ENCODE measurements around the gene WDR86.

The WDR86 gene

DNA sequence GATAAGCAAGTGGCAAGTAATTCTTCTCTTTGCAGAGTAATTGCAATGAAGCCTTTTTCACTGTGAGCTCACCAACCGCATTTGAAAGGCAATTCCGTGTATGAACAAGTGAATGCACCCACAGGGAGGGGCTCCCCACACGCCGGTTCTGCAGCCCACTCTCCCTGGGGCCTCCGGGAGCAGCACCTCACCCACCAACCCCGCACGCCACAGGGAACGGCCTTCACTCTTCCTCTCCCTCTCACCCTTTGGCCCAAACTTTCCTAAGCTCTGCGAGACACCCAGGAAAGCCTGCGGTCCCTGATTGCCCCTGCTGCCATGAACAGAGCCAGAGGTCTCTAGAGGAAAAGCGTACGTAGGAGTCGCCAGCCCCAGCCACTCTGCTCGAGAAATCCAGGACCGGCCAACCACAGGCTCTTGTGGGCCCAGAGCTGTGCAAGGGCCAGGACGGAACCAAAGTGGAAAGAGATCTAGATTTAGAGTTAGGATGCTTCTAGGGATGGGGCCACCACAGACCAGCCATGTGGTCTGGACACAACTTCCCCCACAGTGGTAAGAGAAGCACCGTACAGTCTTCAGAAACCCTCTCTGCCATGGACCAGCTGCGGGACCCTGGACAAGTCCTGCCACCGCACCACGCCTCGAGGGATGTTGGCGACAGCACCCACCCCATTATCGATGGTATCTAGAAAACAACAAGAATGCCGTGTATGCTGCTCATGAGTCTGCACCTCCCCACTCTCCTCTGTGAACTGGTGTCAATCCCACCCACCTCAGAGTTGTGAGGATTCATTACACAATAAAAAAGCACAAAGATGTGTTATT, 3.6 kb downstream of the WDR86 start:
- DNase-seq, result no peak

DNA sequence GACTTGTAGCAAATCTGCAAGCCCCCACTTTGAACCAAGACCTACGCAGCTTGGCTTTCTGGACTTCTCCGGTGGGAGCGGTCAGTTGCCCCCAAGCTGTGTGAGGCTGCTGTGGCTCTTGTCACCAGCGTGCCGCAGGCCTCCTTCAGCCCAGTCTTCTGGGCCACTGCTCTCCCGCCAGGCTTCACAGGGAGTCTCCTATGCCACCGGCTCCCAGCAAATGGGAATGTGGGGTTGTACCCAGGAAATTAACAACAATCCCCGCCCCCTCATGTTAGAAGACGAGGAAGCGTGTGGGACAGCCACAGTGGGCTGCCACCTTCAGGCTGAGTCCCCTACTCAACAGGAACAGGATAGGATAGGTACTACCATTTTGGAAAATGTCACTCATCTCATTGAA, 4.2 kb downstream of the WDR86 start:
- no peak for DNase-seq

DNA sequence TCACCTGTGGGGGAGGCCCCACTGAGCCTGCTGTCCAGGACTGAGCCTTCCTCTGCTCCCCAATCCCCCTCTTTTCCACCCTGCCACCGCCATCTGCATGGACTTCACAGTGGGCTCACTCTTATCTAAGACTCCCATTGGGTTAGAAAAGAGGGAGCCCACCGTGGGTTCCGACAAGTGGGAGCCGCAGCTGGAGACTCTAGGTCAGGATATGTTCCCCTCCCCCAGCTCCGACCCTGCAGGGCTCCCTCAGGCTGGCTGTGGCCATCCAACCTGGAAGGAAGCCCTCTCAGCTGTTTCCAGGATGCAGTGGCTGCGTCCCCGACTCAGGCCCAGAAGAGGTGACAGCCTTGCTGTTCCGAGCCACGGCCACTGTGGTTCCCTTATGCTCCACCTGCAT, 4.8 kb downstream of the WDR86 start:
- DNase-seq, result no peak

DNA sequence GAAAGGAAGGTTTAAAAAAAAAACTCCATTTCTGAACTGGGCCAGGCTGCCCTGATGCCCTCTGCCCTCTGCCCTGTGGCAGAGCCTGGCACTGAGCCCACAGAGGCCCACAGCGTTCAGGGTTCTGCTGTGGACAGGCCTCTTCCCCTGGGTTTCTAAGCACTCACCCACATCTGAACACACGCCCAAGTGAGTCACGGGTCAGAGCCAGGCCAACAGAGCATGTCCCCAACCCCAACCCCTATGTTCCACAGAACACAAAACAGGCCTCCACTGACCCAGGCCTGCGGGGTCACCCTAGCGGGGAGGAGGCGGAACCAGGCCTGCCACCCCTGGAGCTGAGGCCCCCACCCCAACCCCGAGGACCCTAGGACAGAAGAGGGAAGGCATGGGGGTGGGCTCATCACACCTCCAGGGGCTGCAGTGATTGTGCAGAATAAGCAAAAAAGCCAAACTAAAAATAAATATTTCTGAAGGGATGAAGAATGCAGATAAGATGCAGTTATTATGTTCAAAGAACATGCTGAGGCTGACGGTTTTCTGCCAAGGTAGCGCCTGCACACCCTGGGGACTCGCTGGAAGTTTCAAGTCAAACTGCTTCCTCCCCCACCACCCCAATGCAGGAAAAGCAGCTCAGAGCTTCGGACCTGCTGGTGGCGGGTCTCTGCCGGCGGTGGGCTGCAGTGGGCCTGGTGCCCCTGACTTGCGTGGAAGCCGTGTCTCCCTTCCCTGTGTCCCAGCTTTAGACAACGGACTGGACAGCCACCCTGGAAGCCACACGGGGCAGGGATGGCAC, 5.4 kb downstream of the WDR86 start:
- no peak for DNase-seq

DNA sequence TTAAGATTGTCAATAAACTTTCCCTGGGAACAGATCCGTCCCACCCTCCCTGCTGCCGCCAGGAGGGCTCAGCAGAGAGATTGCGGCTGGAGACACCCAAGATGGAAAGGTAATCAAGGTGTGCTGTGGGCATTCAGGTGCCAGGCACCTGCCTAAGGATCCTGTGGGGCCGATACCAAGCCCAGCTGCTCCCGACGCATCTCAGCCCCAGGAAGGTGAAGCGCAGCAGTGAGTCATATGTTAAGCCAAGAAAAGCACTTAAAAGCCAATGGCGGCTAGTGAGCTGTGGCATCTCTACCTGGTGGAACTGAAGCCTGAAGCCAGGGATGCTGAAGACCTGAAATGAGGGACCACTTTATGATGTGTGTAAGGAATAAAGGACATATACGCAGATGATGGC, 6.1 kb downstream of the WDR86 start:
- no peak for DNase-seq

DNA sequence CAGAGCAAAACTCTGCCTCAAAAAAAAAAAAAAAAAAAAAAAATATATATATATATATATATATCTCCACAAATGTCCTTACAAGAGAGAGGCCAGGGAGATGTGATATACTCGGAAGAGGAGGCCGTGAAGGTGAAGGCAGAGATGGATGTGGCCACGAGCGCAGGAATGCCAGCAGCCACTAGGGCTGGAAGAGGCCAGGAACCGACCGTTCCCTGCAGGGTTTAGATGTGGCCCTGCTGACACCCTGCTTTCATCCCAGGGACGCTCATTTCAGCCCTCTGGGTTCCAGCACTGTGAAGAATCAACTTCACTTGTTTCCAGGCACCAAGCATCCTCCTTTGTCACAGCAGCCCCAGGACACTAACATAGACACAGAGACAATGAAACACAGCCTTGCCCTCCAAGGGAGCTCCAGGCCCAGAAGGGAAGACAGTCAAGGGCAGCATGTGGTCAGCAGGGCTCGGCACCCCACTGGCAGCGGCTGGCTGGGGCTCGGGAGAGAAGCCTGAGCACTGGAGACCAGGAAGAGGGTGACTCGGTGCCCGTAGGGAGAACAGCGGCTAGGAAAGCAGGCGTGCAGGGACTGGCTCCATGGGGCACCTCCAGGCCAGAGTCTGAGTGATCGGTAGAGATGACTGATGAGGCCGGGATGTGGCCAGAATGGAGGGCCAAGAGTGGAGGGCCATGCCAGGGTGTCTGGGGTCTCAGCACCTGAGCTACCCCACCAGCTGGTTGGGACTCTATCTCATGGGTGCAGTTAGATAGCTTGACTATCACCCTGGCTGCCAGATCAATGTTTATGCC, 7.6 kb downstream of the WDR86 start:
- no peak for DNase-seq

DNA sequence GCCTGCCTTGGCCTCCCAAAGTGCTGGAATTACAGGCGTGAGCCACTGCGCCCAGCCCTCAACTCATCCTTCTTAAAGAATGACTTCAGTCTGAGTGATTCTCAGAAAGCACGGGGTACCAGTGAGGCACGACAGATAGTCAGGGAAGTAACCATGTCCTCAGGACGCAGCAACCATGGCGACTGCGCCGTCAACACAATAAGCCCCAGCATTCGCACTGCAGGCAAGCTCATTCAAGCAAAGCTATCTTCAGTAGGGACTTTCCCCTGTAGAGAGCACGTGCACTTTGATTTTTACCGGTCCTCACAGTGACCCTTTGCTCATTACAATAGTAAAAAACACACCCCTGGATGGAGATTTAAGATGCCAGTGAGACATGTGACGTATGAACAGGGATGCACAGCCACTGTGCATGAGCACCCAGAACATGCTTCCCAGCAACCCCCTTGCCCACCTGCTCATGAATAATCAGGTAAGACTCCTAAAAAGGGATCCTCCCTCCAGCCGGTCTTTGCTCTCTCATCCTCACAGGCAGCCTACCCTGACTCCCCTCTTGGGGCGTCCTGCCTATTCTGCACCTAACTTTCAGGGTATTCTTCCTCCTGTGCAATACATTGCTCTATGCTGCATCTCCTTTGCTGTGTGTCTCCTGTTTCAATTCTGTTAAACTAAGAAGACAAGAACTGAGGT, 9.1 kb downstream of the WDR86 start:
- DNase-seq, result no peak

DNA sequence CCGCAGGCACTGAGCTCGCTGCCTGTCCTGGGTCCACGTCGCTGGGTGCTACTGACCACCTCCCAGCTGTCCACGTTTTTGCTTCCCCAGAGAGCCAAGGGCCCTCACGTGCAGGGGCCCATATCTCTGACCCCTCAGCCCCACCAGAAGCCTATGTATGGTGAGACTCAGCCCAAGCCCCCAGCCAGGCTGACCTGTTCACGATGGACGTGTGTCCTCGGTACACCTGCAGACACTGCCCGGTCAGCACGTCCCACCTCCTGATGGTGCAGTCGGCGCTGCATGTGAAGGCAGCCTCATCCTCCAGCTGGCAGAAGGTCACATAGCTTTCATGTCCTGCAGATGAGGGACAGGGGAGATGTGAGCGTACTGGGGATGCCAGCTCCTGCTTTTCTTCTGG, 9.9 kb downstream of the WDR86 start:
- no peak for DNase-seq

DNA sequence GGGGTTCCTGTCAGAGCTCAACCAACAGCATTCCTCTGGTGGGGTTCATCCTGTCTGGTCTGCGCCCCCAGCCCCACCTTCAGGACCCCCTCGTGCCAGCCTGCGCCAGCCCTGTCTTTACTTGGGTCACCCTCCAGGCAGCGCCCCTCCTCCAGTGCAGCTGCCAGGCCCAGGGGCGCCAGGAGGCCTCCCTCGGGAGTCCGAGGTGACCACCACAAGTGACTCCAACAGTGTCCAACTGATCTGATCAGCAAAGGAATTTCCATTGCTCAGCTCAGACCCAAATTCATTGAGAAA, 10.6 kb downstream of the WDR86 start:
- DNase-seq, result no peak

DNA sequence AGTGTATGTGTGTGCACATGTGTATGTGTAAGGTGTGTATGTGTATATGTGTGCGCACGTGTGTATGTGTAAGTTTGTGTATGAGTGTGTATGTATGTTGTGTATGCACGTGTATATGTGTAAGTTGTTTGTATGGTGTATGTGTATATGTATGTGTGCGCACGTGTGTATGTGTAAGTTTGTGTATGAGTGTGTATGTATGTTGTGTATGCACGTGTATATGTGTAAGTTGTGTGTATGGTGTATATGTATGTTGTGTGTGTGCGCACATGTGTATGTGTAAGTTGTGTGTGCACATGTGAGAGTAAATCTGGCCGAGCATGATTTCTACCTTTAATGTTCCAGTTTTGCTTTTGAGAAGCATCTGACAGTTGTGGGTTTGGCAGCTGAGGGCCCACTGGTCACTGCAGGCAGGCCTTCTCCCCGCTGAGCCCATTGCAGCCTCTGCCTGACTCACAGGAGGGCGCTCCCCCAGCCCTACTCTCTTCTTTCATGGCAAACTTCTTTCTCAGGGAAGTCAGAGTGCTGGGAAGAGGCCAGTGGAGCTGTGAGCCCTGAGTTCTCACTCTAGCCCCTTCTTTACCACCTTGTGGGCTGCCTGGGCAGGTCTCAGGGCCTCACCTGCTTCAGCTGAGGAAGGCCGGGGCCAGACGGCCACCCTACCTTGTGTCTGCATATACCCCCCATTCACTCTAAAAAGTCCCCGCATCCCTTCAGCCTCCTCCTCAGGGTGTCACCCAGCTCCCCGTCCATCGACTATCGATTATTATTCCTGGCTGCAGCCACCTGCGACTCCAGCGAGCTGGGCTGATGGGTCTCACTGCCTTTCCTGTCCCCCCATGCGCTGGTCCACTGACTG, 11.2 kb downstream of the WDR86 start:
- DNase-seq, result no peak

DNA sequence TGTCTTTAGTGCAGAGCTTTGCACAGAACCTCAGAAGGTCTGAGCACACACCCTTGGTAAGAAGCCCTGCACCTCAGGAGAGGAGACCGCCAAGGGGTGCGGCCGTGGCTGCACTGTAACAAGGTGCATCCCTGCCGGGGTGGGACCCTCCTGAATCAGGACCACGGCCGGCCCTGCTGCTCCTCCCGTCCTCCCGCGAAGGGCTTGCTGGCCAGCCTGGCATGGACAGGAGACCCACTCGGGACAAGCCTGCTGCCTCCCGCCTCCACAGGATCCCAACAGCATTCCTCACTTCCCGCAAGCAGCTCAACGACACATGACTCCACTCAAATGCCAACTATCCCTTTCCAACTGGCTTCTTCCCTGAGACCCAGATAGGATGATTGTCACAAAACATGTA, 12.8 kb downstream of the WDR86 start:
- no peak for DNase-seq

DNA sequence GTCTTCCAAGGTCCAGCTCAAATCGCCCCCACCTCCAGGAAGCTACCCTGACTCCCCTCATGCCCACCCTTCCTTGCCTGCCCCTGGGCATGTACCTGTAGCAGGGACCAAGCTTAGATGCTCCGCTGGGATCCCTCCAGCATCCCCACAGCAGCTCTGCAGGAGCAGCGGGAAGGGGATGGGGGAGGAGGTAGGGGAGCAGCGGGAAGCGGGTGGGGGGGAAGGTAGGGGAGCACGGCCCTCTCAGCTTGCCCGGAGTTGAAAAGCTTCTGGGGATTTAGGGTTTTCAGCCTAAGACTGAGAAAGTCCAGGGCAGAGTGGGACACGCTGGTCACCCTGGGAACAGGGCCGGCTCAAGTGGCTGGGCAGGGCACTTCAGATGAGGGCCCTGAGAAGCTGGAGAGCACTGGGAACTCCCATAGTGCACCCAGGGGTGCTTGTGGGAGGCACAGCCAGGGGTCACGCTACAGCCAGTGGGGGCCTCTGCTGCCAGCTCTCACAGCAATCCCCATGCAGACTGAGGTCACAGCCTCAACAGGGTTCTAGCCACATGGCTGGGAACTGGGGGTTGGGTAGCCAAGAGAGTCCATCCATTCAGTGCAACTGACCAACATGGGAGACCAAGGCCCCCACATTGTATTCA, 13.4 kb downstream of the WDR86 start:
- DNase-seq, result no peak

DNA sequence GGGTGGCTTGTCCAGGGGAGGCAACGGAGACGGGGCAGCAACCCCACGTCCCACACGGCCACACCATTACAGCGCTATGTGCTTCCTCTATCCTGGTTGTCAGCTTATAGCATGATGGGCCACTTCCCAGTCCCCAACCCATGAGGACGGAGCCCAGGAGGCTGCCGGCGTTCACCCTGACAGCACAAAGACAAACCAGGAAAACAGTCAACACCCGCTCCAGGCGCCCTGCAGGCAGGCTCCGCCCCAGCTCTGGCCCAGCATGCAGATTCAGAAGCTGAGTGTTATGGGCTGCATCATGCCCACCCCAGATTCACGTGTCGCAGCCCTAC, 14.8 kb downstream of the WDR86 start:
- DNase-seq, result no peak

DNA sequence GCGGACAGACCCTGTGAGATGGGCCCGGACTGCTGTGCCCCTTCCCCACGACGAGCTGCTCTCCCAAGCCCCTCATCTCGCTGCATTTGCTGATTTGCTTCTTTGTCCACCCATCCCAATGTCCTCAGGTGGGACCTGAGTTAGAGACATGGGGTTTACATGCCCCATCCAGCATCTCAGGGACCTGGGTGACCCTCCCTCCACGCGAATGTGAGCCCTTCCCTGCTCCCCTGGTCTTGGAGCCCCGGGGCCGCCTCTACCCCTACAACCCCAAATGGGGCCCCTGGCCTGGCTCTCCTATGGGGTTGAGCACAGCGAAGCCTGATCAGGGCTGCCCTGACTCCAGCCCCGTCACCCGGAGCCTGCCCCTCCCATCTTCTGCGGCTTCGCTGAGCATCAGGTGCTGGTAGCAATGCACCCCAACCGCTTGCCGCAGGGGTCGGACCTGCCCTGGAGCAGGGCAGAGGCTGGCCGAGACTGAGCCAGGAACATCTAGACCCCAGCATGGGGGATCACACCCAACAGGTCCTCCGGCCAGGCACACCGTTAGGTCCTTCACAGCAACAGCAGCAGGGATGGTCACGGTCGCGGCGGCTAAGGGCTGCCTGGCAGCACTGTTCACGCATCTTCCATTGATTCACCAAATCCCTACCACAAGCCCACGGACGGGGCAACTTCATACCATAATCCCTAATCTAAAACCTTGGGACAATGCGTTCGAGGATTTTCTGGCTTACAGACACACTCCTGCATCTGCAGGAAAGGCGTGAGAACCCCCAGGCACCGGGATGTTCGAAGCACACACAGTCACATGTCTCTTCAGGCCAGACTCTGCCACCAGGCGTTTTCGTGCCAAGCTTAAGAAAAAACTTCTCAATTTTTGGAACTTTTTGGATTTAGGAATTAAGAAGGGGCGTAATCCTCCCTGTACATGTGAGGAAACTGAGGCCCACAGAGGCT, 15.5 kb downstream of the WDR86 start:
- DNase-seq, result no peak

DNA sequence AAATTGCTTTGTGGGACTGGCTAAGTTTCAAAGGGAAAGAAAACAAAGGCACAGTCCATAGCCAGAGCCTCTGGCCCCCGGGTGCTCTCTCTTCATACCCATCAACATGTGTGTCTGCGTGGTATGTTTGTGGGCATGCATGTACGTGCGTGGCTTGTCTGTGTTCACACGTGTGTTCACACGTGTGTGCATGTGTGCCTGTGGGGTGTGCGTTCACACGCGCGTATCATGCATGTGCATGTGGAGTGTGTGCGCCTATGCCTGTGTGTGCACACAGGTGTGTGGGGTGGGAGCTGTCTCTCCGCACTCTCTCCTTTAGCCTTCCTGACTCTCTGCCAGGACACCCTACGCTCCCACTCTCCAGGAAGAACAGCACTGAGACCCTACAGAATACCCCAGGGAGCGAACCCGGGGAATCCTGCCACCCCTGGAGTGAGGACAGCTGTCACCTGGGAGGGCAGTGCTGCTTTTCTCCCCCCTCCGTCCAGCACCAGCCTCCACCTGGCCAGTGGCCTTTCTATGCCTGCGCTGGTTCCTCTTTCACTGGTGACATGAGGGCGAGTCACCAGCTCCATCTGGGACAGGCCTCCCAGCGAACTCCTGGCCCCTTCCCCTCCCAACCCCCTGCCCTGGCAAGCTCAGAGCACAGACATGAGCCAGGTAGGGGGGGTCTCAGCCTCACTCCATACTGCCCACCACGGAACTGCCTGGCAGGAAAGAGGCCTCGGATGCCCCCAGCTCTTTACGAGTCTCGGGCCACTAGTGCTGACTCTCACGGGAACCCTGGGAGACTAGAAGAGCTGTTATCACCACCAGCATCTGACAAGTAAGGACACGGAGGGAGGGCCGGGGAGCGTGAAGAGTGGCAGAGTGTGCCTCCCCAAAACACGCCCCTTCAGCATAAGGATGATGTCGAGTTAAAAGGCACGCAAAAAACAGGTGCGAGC, 16.5 kb downstream of the WDR86 start:
- DNase-seq, result no peak

DNA sequence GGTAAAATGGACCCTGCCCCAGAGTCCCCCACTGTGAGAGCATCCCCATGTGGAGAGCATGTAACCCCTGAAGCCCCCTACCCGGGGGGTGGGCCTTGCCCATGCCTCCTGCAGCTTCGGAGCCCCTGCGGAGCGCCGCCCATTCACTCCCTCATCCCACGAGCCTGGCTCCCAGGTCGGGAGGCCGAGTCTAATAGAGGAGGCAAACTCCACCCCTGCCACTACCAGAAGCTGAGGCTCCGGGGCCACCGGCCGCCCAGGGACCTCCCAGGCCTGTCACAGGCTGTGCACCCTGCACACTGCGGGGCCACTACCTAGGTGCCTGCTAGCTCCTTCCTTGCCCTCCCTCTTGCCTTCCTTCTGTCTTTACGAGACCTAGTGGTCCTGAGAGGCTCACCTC, 17.4 kb downstream of the WDR86 start:
- DNase-seq, result no peak

DNA sequence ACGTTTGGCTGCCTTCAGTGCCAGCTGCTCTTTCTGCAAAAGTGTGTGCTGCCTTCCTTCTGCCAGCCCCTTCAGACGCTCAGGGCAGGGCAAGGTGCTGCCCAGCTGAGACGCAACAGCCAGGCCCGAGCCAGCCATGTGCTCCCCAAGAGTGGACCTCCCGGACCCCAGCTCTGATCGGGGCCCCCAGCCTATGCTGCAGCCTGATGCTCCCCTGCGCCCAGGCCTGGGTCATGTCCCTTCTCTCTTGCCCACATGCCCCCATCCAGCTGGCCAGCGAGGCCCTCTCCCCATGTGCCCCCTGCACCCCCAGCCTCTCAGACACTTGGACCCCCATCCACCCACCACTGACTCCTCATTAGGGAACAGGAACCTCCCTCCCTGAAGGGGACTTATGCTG, 17.8 kb downstream of the WDR86 start:
- DNase-seq, result no peak

DNA sequence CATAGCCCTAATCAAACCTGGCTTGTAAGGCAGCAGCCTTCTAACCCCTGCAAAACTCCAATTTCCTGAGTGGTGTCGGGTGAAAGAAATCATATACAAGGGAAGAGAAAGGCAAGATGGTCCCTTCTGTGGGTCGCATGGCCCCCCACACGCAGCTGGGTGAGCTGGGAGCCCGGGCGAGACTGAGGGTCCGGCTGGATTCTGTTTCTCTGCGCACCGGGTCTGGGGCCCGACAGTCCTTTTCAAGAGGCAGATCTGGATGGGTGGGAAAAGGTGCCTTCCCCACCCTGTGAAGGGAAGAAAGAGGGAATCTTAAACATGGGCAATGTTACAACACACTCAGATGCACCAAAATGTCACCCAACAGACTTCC, 18.5 kb downstream of the WDR86 start:
- no peak for DNase-seq

DNA sequence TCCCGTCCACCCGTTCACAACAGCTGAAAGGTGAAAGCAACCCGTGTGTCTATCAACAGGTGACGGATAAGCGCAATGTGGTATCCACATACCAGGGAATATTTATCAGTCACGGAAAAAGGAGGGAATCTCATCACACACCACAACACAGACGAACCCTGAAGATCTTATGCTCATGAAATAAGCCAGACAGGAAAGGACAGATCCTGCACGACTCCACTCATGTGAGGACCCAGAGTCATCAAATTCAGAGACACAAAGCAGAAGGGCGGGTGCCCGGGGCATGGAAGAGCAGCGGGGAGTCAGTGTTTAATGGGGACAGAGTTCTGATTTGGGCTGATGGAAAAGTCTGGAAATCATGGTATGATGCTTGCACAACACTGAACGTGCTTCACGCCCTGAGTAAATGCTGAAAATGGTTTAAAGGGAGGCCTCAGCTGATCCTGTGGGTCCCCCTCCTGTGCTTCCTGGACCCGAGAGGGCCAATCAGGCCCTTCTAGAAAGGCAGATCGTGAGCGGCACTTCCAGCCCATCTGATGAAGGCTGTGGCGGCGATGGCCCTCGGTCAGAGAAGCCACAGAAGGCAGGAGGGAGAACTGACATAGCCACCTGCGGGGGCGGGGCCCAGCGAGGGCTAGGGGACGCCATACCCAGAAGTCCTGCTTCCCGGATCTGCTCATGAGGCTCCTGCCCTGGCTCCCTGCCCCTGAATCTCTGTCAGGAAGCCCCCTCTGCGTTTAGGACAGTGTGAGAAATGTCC, 19.1 kb downstream of the WDR86 start:
- DNase-seq, result no peak
